Panc1 (cell line): ENCODE measurements around the gene BBS5. TPM values are rescaled to one million over a fixed set of nuclear protein-coding genes. Genes with fewer than 3 reads are reported as not detected.
A peak's percentile ranks its signal among the peaks of the same experiment; 100 is the strongest.
"Not testable (repeated sequence)": the region's sequence is repeated elsewhere in the genome, so short reads cannot be mapped to it uniquely, and the experiment has no call there.

Experiments used
- ATAC-seq: fragments of 200-7000 bp; cut with Tn5 transposase; 2 replicates; pipeline ENCODE4 v1.9.1; 2020; ENCODE audit warnings: mild to moderate bottlenecking, moderate library complexity
- BruUV-seq: library from RNA; stranded (reverse); fragments of 400-500 nt; replicated peaks from 2 replicates; lab custom pipeline; 2021; lab: Mats Ljungman, UMichigan
- CTCF ChIA-PET: fragments of 300-600 bp; sonication (Branson Sonifier 250); formaldehyde crosslinking; loops from one replicate; lab custom pipeline; 2022; ENCODE audit warnings: antibody characterized with exemption; lab: Charles Lee
- POLR2A ChIA-PET: fragments of 300-600 bp; sonication (Branson Sonifier 250); formaldehyde crosslinking; loops from one replicate; lab custom pipeline; 2022; ENCODE audit warnings: antibody characterized with exemption; lab: Charles Lee
- DNase-seq: peaks from one replicate; pipeline ENCODE4 v3.0.0-alpha.2; 2010; ENCODE audit warnings: low read depth, low spot score
- H3K27ac ChIP-seq: 2 replicates; pipeline ENCODE4 v1.5.1; 2011; ENCODE audit warnings: mild to moderate bottlenecking, low read length, inconsistent platforms
- H3K27me3 ChIP-seq: fragments of 200-500 bp; sonication (Bioruptor generic); 2 replicates; pipeline ENCODE4 v1.6.0; 2014; ENCODE audit warnings: low read length, inconsistent platforms; ENCODE audit not compliant: control insufficient read depth, insufficient read depth
- H3K36me3 ChIP-seq: fragments of 200-500 bp; sonication (Bioruptor generic); 2 replicates; pipeline ENCODE4 v1.5.1; 2014; ENCODE audit warnings: inconsistent platforms, mild to moderate bottlenecking, low read length, moderate library complexity; ENCODE audit not compliant: control insufficient read depth, insufficient read depth
- H3K4me1 ChIP-seq: 2 replicates; pipeline ENCODE4 v1.5.1; 2011; ENCODE audit warnings: inconsistent platforms, mild to moderate bottlenecking, low read length, moderate library complexity; ENCODE audit not compliant: control insufficient read depth, insufficient read depth
- H3K4me3 ChIP-seq, 2 experiments: 2 replicates each; pipeline ENCODE4 v1.5.1; 2011 to 2012; ENCODE audit warnings: low read depth in 2 of 2, low read length in 2 of 2, mild to moderate bottlenecking in 2 of 2, inconsistent platforms in 1 of 2, moderate library complexity in 1 of 2
- H3K9me3 ChIP-seq: fragments of 200-500 bp; sonication (Bioruptor generic); 2 replicates; pipeline ENCODE4 v1.5.1; 2014; ENCODE audit warnings: low read depth, mild to moderate bottlenecking, inconsistent platforms, low read length, moderate library complexity; ENCODE audit not compliant: control insufficient read depth, insufficient read depth
- CTCF ChIP-seq: fragments of 450-650 bp; IDR thresholded peaks from 2 replicates; pipeline ENCODE4 v1.5.1; 2017; ENCODE audit warnings: mild to moderate bottlenecking
- POLR2AphosphoS5 ChIP-seq: IDR thresholded peaks from 2 replicates; pipeline ENCODE4 v1.6.1; 2012; ENCODE audit warnings: mild to moderate bottlenecking, low read depth, low read length, moderate library complexity
- REST ChIP-seq, 2 experiments: IDR thresholded peaks; 2 replicates each; pipeline ENCODE4 v1.6.1; 2011 to 2012; ENCODE audit warnings: low read depth in 2 of 2, control low read depth in 1 of 2, low read length in 1 of 2, mild to moderate bottlenecking in 1 of 2, moderate library complexity in 1 of 2; ENCODE audit not compliant: insufficient read depth in 1 of 2
- SIN3A ChIP-seq: IDR thresholded peaks from 2 replicates; pipeline ENCODE4 v1.6.1; 2012; ENCODE audit warnings: low read depth, mild to moderate bottlenecking, low read length, moderate library complexity, borderline replicate concordance; ENCODE audit not compliant: insufficient read depth
- TCF7L2 ChIP-seq: IDR thresholded peaks from 2 replicates; pipeline ENCODE4 v1.6.1; 2011; ENCODE audit warnings: mild to moderate bottlenecking, low read depth, low read length, inconsistent platforms
- in situ Hi-C: cut with HindIII; loops from 2 replicates; pipeline ENCODE4 v1.10.0; 2016; ENCODE audit warnings: low sequenced_read_pairs, low pct_unique_long_range_greater_than_20kb
- intact Hi-C: fragments of 100-400 bp; cut with micrococcal nuclease; formaldehyde crosslinking; loops from one replicate; pipeline ENCODE4 v1.10.0; 2022; ENCODE audit not compliant: unreplicated experiment
- total RNA-seq: library from RNA; stranded (reverse); gene quantifications from one replicate; pipeline ENCODE4 v1.2.1, GENCODE V29; 2021; ENCODE audit not compliant: unreplicated experiment

Gene BBS5
- total RNA-seq, 1 experiment from 2014 or later, result 7.5 TPM

GRCh38 chr2:169434236-169434635 lies 45.1 kb upstream of the BBS5 start:
- CTCF ChIA-PET, in situ Hi-C loops, H3K27me3 ChIP-seq, intact Hi-C loops, H3K27ac ChIP-seq, H3K4me3 ChIP-seq, H3K9me3 ChIP-seq, H3K4me1 ChIP-seq, BruUV-seq, H3K36me3 ChIP-seq, ATAC-seq, DNase-seq, POLR2A ChIA-PET: not testable (repeated sequence)
- TF ChIP-seq REST (IDR thresholded peaks at IDR 0.05; ENCODE audit: insufficient read depth in 1 of 2, low read depth in 2 of 2, low read length in 1 of 2), result peak in 1 of 2 experiments; percentile 71; a peak in 2 of 4 replicates

GRCh38 chr2:169438466-169439072 lies 40.7 kb upstream of the BBS5 start:
- H3K4me1 ChIP-seq, result no peaks in the 10 kb centered on the region
- intact Hi-C loops (no loop called here), in situ Hi-C loops (no loop called here)
- H3K27ac ChIP-seq, result no peak overlapping the region
- H3K4me3 ChIP-seq, result no peak overlapping the region
- ChIA-PET POLR2A (interaction anchor here (0.7 kb wide), 1 partner anchor 24 kb away, joined by 3 read pairs; no protein-coding TSS in a partner anchor), CTCF (no interaction called here)
- 0 out of 2 replicates have a peak, but pooled peaks have one; percentile 17 for ATAC-seq
- TF ChIP-seq TCF7L2 (no peak), POLR2AphosphoS5 (no peak), SIN3A (no peak)
- H3K9me3 ChIP-seq, result no peaks in the 10 kb centered on the region
- peaks cover 2% of the 10 kb centered on the region; the same call in 1 of the 2 replicates for H3K27me3 ChIP-seq
- DNase-seq, result no peak
- BruUV-seq, result no TSS peak
- no peaks in the 10 kb centered on the region for H3K36me3 ChIP-seq

- TF ChIP-seq TCF7L2 (no peak), SIN3A (no peak), REST (IDR thresholded peaks at IDR 0.05; ENCODE audit: insufficient read depth in 1 of 2, low read depth in 2 of 2, low read length in 1 of 2) (no peak), CTCF (no peak)
- Histone ChIP-seq H3K9me3 (no peaks in the 10 kb centered on the region), H3K4me3 (no peak overlapping the region), H3K36me3 (no peaks in the 10 kb centered on the region), H3K27ac (no peak overlapping the region), H3K4me1 (no peaks in the 10 kb centered on the region), H3K27me3 (peaks cover 2% of the 10 kb centered on the region; the same call in 1 of the 2 replicates)
- intact Hi-C loops, result no loop called here
- BruUV-seq, result no TSS peak
- in situ Hi-C loops, result no loop called here
- CTCF ChIA-PET, result no interaction called here
- ATAC-seq, result no peak
- POLR2A ChIA-PET, result no interaction called here
- DNase-seq, result no peak
These were observed 39.4 kb upstream of the BBS5 start for GRCh38 chr2:169439900-169440299.
